Measurements from ENCODE around the gene PCDH9. TPM values are rescaled to one million over a fixed set of nuclear protein-coding genes. Genes with fewer than 3 reads are reported as not detected.

The PCDH9 gene
- total RNA-seq, 2 donors from 2014 or later, result 0.44 to 1.0 TPM

GRCh38 chr13:67238277-67238859, 8.2 kb upstream of the PCDH9 start:
- no peaks in the 10 kb centered on the region for H3K9me3 ChIP-seq
- H3K36me3 ChIP-seq, result no peaks in the 10 kb centered on the region
- no peaks in the 10 kb centered on the region for H3K4me1 ChIP-seq
- no peak overlapping the region for H3K9ac ChIP-seq (ENCODE audit: low read depth in 2 of 2, low read length in 2 of 2)
- no peaks in the 10 kb centered on the region for H3K27me3 ChIP-seq
- DNase-seq, result no peak
- TF ChIP-seq CTCF (IDR thresholded peaks at IDR 0.05), result peak; percentile 69
- no peak overlapping the region for H3K27ac ChIP-seq
- intact Hi-C loops (cut with DNase I), result no loop called here
- no peak overlapping the region for H3K4me3 ChIP-seq

- intact Hi-C loops (cut with DNase I), result no loop called here
- H3K4me1 ChIP-seq, result no peaks in the 10 kb centered on the region
Measured at GRCh38 chr13:67235265-67235664, 5.1 kb upstream of the PCDH9 start.

GRCh38 chr13:67232384-67232783, 2.2 kb upstream of the PCDH9 start:
- no peak for DNase-seq
- no peaks in the 10 kb centered on the region for H3K4me1 ChIP-seq
- no peaks in the 10 kb centered on the region for H3K9me3 ChIP-seq
- no peak overlapping the region for H3K4me3 ChIP-seq
- H3K9ac ChIP-seq (ENCODE audit: low read depth in 2 of 2, low read length in 2 of 2), result no peak overlapping the region
- intact Hi-C loops (cut with DNase I), result no loop called here
- no peaks in the 10 kb centered on the region for H3K36me3 ChIP-seq
- H3K27me3 ChIP-seq, result peaks cover 3% of the 10 kb centered on the region
- no peak overlapping the region for H3K27ac ChIP-seq
- TF ChIP-seq CTCF (IDR thresholded peaks at IDR 0.05), result no peak

More at GRCh38 chr13:67235265-67235664, 5.1 kb upstream of the PCDH9 start:
- Histone ChIP-seq H3K9me3 (no peaks in the 10 kb centered on the region), H3K36me3 (no peaks in the 10 kb centered on the region), H3K27me3 (no peaks in the 10 kb centered on the region), H3K27ac (no peak overlapping the region), H3K9ac (ENCODE audit: low read depth in 2 of 2, low read length in 2 of 2) (no peak overlapping the region), H3K4me3 (no peak overlapping the region)
- DNase-seq, result no peak
- TF ChIP-seq CTCF (IDR thresholded peaks at IDR 0.05), result no peak

GRCh38 chr13:67231289-67232000, 1.3 kb upstream of the PCDH9 start:
- Histone ChIP-seq H3K4me1 (no peaks in the 10 kb centered on the region), H3K9me3 (no peaks in the 10 kb centered on the region), H3K36me3 (no peaks in the 10 kb centered on the region), H3K27me3 (peaks cover 3% of the 10 kb centered on the region), H3K4me3 (peak overlapping the region; percentile 73), H3K27ac (peak overlapping the region; percentile 15), H3K9ac (ENCODE audit: low read depth in 2 of 2, low read length in 2 of 2) (peak overlapping the region; percentile 58 to 71)
- DNase-seq, result no peak
- intact Hi-C loops (cut with DNase I), result no loop called here
- TF ChIP-seq CTCF (IDR thresholded peaks at IDR 0.05), result no peak

GRCh38 chr13:67230404-67231288, 510 bp upstream of the PCDH9 start:
- Histone ChIP-seq H3K4me3 (peak overlapping the region; percentile 73), H3K9ac (ENCODE audit: low read depth in 2 of 2, low read length in 2 of 2) (peak overlapping the region; percentile 65 to 71), H3K4me1 (no peaks in the 10 kb centered on the region), H3K27ac (peak overlapping the region; percentile 15), H3K9me3 (no peaks in the 10 kb centered on the region), H3K36me3 (no peaks in the 10 kb centered on the region), H3K27me3 (peaks cover 3% of the 10 kb centered on the region)
- intact Hi-C loops (cut with DNase I), result no loop called here
- DNase-seq, result peak; percentile 94
- TF ChIP-seq CTCF (IDR thresholded peaks at IDR 0.05), result no peak
